Ishikawa (cell line): ENCODE data around the gene MAPKBP1.
A peak's percentile ranks its signal among the peaks of the same experiment; 100 is the strongest.

Experiments used
- CEBPB ChIP-seq: IDR thresholded peaks from 2 replicates; pipeline ENCODE4 v1.6.1; 2012
- CREB1 ChIP-seq: IDR thresholded peaks from 2 replicates; pipeline ENCODE4 v1.6.1; 2012; ENCODE audit warnings: low read depth
- EGR1 ChIP-seq: IDR thresholded peaks from 2 replicates; pipeline ENCODE4 v1.6.1; 2012
- EP300 ChIP-seq: IDR thresholded peaks from 2 replicates; pipeline ENCODE4 v1.6.1; 2012; ENCODE audit warnings: borderline replicate concordance
- FOXM1 ChIP-seq: IDR thresholded peaks from 2 replicates; pipeline ENCODE4 v1.6.1; 2012; ENCODE audit warnings: low read depth, borderline replicate concordance
- MAX ChIP-seq: IDR thresholded peaks from 2 replicates; pipeline ENCODE4 v1.6.1; 2012
- NFIC ChIP-seq: IDR thresholded peaks from 2 replicates; pipeline ENCODE4 v1.6.1; 2012
- RAD21 ChIP-seq: IDR thresholded peaks from 2 replicates; pipeline ENCODE4 v1.6.1; 2012; ENCODE audit warnings: low read depth
- REST ChIP-seq: IDR thresholded peaks from 2 replicates; pipeline ENCODE4 v1.6.1; 2012; ENCODE audit warnings: low read depth, mild to moderate bottlenecking
- TAF1 ChIP-seq: IDR thresholded peaks from 2 replicates; pipeline ENCODE4 v1.6.1; 2012; ENCODE audit warnings: low read depth, mild to moderate bottlenecking
- TCF12 ChIP-seq: IDR thresholded peaks from 2 replicates; pipeline ENCODE4 v1.6.1; 2012; ENCODE audit warnings: low read depth
- TEAD4 ChIP-seq: IDR thresholded peaks from 2 replicates; pipeline ENCODE4 v1.6.1; 2012
- USF1 ChIP-seq: IDR thresholded peaks from 2 replicates; pipeline ENCODE4 v1.6.1; 2012
- YY1 ChIP-seq: IDR thresholded peaks from 2 replicates; pipeline ENCODE4 v1.6.1; 2012; ENCODE audit warnings: low read depth
- ZBTB7A ChIP-seq: IDR thresholded peaks from 2 replicates; pipeline ENCODE4 v1.6.1; 2012; ENCODE audit warnings: low read depth

Gene MAPKBP1

DNA sequence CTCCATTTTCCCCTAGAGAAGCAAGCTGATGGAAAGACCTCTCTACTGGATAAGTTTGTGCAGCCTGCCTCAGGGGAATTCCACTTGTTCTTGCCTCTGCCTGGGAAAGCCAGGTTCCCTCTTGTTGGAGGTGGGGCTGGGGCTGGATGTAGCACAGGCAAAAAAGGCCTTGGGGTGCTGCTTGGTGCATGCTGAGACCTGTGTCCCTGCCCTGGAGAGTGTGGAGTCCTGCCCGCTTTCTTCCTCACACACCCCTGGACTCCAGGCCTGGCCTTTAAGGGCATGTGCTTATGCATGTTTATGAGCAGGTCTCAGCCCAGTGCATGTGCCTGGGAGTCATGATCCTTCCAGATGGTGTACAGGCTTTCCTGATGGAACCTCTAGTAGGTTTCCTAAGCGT lies 30.1 kb downstream of the MAPKBP1 start:
- TF ChIP-seq YY1 (no peak), CREB1 (no peak), RAD21 (no peak), FOXM1 (no peak), REST (no peak), NFIC (no peak), ZBTB7A (no peak), TAF1 (no peak), EP300 (no peak), CEBPB (no peak), MAX (no peak), TEAD4 (no peak)

DNA sequence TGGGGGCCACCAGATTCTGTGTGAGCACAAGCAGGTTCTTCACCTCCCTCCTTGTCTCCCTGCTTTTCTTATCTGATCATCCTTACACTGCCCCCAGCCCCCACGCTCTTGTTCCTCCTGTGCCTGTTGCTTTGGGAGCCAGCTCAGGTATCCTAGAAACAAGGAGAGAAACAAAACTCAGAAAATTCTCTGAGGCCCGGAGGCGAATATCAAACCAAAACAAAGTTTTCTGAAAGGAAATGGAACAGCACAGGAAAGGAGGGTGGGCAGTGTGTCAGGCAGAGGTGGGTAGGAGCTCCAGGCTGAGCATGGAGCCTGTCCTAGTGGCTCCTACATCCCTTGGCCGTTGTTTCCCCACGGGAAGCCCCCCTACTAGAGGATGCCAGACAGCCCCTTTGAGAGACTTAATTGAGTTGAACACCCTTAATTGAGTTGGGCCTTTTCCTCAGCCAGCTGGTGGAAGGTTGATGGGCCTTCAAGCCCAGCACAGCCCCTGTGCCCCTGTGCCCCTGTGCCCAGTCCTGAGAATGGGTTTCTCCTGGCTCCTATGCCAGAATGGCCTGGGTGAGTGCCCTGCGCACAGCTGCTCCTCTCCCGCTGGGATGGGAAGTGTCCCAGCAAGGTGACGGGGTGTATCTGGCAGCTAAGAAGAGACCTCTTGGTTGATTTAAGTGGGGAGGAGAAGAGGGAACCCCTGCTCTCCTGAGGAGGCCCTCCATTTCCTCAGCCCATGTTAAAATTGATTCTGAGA lies 30.8 kb downstream of the MAPKBP1 start:
- TF ChIP-seq TEAD4 (no peak), EGR1 (no peak), ZBTB7A (no peak), EP300 (no peak), CEBPB (no peak), YY1 (no peak), MAX (no peak), NFIC (no peak), TAF1 (no peak)

DNA sequence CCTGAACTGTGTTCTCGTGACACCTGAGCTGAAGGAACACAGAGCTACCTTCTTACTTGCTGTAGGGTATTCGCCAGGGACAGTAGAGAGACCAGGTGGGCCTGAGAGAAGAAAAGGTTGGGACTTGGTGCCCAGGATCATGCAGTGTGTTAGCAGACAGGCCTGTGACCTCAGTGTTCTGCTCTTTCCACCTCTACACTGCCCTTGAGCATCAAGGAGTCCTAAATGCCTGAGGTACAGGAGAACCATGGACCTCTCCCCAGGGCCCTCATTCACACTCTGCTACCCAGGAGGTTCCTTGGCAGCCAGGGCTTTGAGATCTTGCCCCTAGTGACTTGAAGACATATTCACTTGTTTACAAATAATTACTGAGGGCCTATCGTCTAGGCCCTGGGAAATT lies 31.4 kb downstream of the MAPKBP1 start:
- TF ChIP-seq CEBPB: no peak
- no peak for TF ChIP-seq REST
- no peak for TF ChIP-seq MAX
- TF ChIP-seq TEAD4: no peak
- TF ChIP-seq USF1: no peak
- no peak for TF ChIP-seq CREB1
- TF ChIP-seq EP300: no peak
- TF ChIP-seq EGR1: no peak
- TF ChIP-seq ZBTB7A: no peak
- TF ChIP-seq TCF12: no peak
- no peak for TF ChIP-seq FOXM1
- no peak for TF ChIP-seq TAF1
- TF ChIP-seq NFIC: no peak
- TF ChIP-seq RAD21: no peak
- TF ChIP-seq YY1: no peak

- TF ChIP-seq USF1: peak; percentile 31; the same call in 1 of the 2 replicates
- no peak for TF ChIP-seq CEBPB
- TF ChIP-seq MAX: no peak; the same call in 1 of the 2 replicates
- no peak for TF ChIP-seq EGR1
- peak; percentile 77 for TF ChIP-seq TEAD4
- TF ChIP-seq ZBTB7A: no peak
- peak; percentile 60; the same call in 1 of the 2 replicates for TF ChIP-seq RAD21
- no peak for TF ChIP-seq EP300
- TF ChIP-seq TAF1: no peak
- TF ChIP-seq TCF12: no peak
- TF ChIP-seq CREB1: no peak
- no peak for TF ChIP-seq FOXM1
- peak; percentile 72 for TF ChIP-seq NFIC
- TF ChIP-seq YY1: 0 out of 2 replicates have a peak, but pooled peaks have one; percentile 11
- no peak for TF ChIP-seq REST
Measured at GRCh38 chr15:41806291-41807181, 32.3 kb downstream of the MAPKBP1 start.
